ENCODE results near the gene ZNF839. TPM values are rescaled to one million over a fixed set of nuclear protein-coding genes. Genes with fewer than 3 reads are reported as not detected.
"Not testable (repeated sequence)": the region's sequence is repeated elsewhere in the genome, so short reads cannot be mapped to it uniquely, and the experiment has no call there.

Gene ZNF839
- polyA plus RNA-seq, 2 of the 4 experiments (the other 2 are of a cell fraction) = 6.0 to 10.8 TPM

DNA sequence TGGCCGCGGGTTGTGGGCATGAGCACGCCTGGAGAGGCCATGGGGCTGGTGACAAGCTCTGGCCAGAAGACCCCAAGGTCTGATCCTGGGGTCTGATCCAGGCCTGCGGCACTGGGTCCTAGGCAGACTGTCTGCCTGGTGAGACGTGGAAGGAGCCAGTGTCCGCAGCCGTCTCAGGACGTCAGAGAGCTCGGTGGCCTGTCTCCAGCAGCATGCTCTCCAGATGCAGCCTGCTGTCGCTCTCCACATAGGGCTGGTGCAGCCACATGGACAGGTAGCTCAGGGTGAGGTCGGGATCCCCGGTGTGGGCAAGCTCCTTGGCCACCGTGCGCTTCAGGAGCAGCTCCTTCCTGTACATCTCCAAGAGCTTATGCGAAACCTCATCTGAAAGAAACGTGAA, 28.8 kb downstream of the ZNF839 start:
- H3K4me1 ChIP-seq = no peaks in the 10 kb centered on the region
- no peak overlapping the region for H3K4me3 ChIP-seq
- ChIA-PET POLR2A (no interaction called here), CTCF (interaction anchor here (0.8 to 1.6 kb wide), 4 partner anchors 9 to 286 kb away, joined by 3 to 5 read pairs (median 3); no protein-coding TSS in a partner anchor)
- no peaks in the 10 kb centered on the region for H3K9me3 ChIP-seq
- DNase-seq (ENCODE audit: low read depth in 1 of 2, low spot score in 1 of 2) (no peak), ATAC-seq (no peak), FAIRE-seq (no peak)
- H3K4me2 ChIP-seq = no peak overlapping the region
- no peak overlapping the region for H3K27ac ChIP-seq
- 90% methylated on average over 16 of the region's 16 CpGs for WGBS (ENCODE audit: missing lambda C conversion rate)
- TF ChIP-seq, protein P1, sequence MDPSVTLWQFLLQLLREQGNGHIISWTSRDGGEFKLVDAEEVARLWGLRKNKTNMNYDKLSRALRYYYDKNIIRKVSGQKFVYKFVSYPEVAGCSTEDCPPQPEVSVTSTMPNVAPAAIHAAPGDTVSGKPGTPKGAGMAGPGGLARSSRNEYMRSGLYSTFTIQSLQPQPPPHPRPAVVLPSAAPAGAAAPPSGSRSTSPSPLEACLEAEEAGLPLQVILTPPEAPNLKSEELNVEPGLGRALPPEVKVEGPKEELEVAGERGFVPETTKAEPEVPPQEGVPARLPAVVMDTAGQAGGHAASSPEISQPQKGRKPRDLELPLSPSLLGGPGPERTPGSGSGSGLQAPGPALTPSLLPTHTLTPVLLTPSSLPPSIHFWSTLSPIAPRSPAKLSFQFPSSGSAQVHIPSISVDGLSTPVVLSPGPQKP (IDR thresholded peaks at IDR 0.05; ENCODE audit: low read depth, low read length) = no peak
- no peak for TF ChIP-seq NPAS2 (CRISPR knock-in tag; IDR thresholded peaks at IDR 0.05; ENCODE audit: borderline replicate concordance)
- no peak for TF ChIP-seq GATA3 (IDR thresholded peaks at IDR 0.05; ENCODE audit: borderline replicate concordance)
- TF ChIP-seq, protein P2, sequence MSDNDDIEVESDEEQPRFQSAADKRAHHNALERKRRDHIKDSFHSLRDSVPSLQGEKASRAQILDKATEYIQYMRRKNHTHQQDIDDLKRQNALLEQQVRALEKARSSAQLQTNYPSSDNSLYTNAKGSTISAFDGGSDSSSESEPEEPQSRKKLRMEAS (IDR thresholded peaks at IDR 0.05) = no peak
- no peak for TF ChIP-seq JUN (IDR thresholded peaks at IDR 0.05)
- no peak for TF ChIP-seq KDM5A (IDR thresholded peaks at IDR 0.05)
- TF ChIP-seq ZC3H11A (IDR thresholded peaks at IDR 0.05) = no peak
- no peak for TF ChIP-seq EHF (CRISPR knock-in tag; IDR thresholded peaks at IDR 0.05)
- no peak for TF ChIP-seq CBX8 (IDR thresholded peaks at IDR 0.05)

DNA sequence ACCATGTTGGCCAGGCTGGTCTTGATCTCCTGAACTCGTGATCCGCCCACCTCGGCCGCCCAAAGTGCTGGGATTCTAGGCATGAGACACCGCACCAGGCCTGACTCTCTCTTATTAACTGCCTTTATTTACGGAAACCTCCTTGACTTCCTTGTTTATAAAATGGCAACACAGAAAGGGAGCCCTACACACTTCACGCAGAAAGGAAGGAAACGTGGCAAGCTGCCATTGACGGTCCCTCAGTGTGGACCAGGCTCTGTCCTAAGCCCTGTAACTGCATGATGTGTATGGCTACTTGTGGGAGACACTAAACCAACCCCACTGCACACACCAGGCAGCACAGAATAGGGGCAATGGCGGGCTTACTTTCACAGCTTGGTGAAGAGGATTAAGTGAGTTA, 31.5 kb downstream of the ZNF839 start:
- FAIRE-seq = no peak
- TF ChIP-seq FOXS1 (CRISPR knock-in tag; IDR thresholded peaks at IDR 0.05) = no peak
- no peak for TF ChIP-seq CBX8 (IDR thresholded peaks at IDR 0.05)
- no peak for TF ChIP-seq JUN (IDR thresholded peaks at IDR 0.05)
- no peak for TF ChIP-seq EHMT2 (IDR thresholded peaks at IDR 0.05; ENCODE audit: low read depth)
- no peak for TF ChIP-seq NFE2L2 (conservative IDR thresholded peaks at IDR 0.05; ENCODE audit: low read length)
- no peak overlapping the region for H3K27ac ChIP-seq
- no peaks in the 10 kb centered on the region for H3K4me1 ChIP-seq
- no peak for ATAC-seq
- ChIA-PET POLR2A (no interaction called here), CTCF (interaction anchor here (1.2 kb wide), 1 partner anchor 18 kb away, joined by 3 read pairs; no protein-coding TSS in a partner anchor)
- H3K9me3 ChIP-seq = no peaks in the 10 kb centered on the region
- 94% methylated on average over 10 of the region's 10 CpGs for WGBS (ENCODE audit: missing lambda C conversion rate)
- no peak for DNase-seq (ENCODE audit: low read depth in 1 of 2, low spot score in 1 of 2)
- no peak overlapping the region for H3K4me2 ChIP-seq
- no peak overlapping the region for H3K4me3 ChIP-seq

DNA sequence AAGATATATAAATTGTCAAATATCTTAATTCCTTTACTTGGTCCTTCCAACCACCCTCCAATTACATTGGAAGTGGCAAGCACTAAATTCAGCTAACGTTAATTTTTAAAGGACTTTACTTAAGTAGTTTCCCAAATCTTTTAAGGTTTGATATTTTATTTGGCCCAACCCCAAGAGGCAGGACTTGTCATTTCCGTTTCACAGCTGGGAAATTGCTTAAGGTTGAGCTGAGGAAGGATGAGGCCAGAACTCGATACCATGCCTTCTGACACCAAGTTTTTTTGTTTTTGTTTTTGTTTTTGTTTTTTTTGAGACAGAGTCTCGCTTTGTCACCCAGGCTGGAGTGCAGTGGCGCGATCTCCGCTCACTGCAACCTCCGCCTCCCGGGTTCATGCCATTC, 32.0 kb downstream of the ZNF839 start:
- DNase-seq (ENCODE audit: low read depth in 1 of 2, low spot score in 1 of 2); FAIRE-seq; H3K4me1 ChIP-seq; ATAC-seq; H3K9me3 ChIP-seq; CTCF ChIA-PET; H3K4me2 ChIP-seq; H3K27ac ChIP-seq; H3K4me3 ChIP-seq: not testable (repeated sequence)
- POLR2A ChIA-PET = interaction anchor here (0.8 kb wide), 1 partner anchor 11 kb away, joined by 3 read pairs; the partner anchor contains the start of genes CINP and TECPR2
- WGBS (ENCODE audit: missing lambda C conversion rate) = 95% methylated on average over 9 of the region's 9 CpGs

DNA sequence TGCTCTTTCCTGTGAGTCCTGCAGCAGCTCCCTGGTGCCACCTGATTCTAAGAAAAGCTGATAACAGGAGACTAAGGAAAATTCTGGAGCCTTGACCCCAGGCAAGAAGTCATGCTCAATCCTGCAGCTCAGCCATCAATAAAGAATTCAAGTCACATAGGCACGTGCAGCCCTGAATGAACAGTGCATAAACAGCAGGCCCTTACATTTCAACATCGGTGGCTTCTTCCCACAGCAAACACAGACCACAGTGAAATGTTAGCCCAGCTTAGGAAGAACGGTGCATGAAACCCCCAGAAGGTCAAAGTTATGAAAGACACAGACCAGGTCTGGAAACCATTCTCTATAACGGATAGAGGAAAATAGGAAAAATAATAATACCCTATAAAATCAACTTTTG, 32.7 kb downstream of the ZNF839 start:
- H3K27ac ChIP-seq = no peak overlapping the region
- H3K9me3 ChIP-seq = no peaks in the 10 kb centered on the region
- H3K4me1 ChIP-seq = no peaks in the 10 kb centered on the region
- no peak overlapping the region for H3K4me3 ChIP-seq
- no peak overlapping the region for H3K4me2 ChIP-seq
- DNase-seq (ENCODE audit: low read depth in 1 of 2, low spot score in 1 of 2) = no peak
- POLR2A ChIA-PET = interaction anchor here (0.8 kb wide), 1 partner anchor 10 kb away, joined by 3 read pairs; the partner anchor contains the start of genes CINP and TECPR2
- CTCF ChIA-PET = no interaction called here
- FAIRE-seq = no peak
- ATAC-seq = no peak
- WGBS (ENCODE audit: missing lambda C conversion rate) = 95% methylated on average over 4 of the region's 4 CpGs
- no peak for TF ChIP-seq FOSL2 (IDR thresholded peaks at IDR 0.05)
- no peak for TF ChIP-seq FOSL2 (CRISPR knock-in tag; IDR thresholded peaks at IDR 0.05)
- TF ChIP-seq, protein P3, sequence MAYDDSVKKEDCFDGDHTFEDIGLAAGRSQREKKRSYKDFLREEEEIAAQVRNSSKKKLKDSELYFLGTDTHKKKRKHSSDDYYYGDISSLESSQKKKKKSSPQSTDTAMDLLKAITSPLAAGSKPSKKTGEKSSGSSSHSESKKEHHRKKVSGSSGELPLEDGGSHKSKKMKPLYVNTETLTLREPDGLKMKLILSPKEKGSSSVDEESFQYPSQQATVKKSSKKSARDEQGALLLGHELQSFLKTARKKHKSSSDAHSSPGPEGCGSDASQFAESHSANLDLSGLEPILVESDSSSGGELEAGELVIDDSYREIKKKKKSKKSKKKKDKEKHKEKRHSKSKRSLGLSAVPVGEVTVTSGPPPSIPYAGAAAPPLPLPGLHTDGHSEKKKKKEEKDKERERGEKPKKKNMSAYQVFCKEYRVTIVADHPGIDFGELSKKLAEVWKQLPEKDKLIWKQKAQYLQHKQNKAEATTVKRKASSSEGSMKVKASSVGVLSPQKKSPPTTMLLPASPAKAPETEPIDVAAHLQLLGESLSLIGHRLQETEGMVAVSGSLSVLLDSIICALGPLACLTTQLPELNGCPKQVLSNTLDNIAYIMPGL (CRISPR knock-in tag; IDR thresholded peaks at IDR 0.05; ENCODE audit: borderline replicate concordance) = no peak
- no peak for TF ChIP-seq ZSCAN20 (CRISPR knock-in tag; IDR thresholded peaks at IDR 0.05)
- TF ChIP-seq, protein P4, sequence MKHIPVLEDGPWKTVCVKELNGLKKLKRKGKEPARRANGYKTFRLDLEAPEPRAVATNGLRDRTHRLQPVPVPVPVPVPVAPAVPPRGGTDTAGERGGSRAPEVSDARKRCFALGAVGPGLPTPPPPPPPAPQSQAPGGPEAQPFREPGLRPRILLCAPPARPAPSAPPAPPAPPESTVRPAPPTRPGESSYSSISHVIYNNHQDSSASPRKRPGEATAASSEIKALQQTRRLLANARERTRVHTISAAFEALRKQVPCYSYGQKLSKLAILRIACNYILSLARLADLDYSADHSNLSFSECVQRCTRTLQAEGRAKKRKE (CRISPR knock-in tag; IDR thresholded peaks at IDR 0.05; ENCODE audit: low read depth) = no peak
- TF ChIP-seq EHMT2 (IDR thresholded peaks at IDR 0.05; ENCODE audit: low read depth) = no peak
- TF ChIP-seq NFE2L2 (conservative IDR thresholded peaks at IDR 0.05; ENCODE audit: low read length) = no peak
- no peak for TF ChIP-seq BHLHE40 (IDR thresholded peaks at IDR 0.05; ENCODE audit: low read depth, low read length)
- no peak for TF ChIP-seq EHF (CRISPR knock-in tag; IDR thresholded peaks at IDR 0.05)
- TF ChIP-seq MAFK (IDR thresholded peaks at IDR 0.05; ENCODE audit: partially characterized antibody) = no peak
- no peak for TF ChIP-seq ESRRA (IDR thresholded peaks at IDR 0.05; ENCODE audit: borderline replicate concordance, low read length)
- no peak for TF ChIP-seq GATA3 (IDR thresholded peaks at IDR 0.05; ENCODE audit: borderline replicate concordance)
- TF ChIP-seq MAZ (IDR thresholded peaks at IDR 0.05; ENCODE audit: borderline replicate concordance, low read depth, low read length) = no peak
- TF ChIP-seq, protein P5, sequence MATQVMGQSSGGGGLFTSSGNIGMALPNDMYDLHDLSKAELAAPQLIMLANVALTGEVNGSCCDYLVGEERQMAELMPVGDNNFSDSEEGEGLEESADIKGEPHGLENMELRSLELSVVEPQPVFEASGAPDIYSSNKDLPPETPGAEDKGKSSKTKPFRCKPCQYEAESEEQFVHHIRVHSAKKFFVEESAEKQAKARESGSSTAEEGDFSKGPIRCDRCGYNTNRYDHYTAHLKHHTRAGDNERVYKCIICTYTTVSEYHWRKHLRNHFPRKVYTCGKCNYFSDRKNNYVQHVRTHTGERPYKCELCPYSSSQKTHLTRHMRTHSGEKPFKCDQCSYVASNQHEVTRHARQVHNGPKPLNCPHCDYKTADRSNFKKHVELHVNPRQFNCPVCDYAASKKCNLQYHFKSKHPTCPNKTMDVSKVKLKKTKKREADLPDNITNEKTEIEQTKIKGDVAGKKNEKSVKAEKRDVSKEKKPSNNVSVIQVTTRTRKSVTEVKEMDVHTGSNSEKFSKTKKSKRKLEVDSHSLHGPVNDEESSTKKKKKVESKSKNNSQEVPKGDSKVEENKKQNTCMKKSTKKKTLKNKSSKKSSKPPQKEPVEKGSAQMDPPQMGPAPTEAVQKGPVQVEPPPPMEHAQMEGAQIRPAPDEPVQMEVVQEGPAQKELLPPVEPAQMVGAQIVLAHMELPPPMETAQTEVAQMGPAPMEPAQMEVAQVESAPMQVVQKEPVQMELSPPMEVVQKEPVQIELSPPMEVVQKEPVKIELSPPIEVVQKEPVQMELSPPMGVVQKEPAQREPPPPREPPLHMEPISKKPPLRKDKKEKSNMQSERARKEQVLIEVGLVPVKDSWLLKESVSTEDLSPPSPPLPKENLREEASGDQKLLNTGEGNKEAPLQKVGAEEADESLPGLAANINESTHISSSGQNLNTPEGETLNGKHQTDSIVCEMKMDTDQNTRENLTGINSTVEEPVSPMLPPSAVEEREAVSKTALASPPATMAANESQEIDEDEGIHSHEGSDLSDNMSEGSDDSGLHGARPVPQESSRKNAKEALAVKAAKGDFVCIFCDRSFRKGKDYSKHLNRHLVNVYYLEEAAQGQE (IDR thresholded peaks at IDR 0.05) = no peak
